GM06990 (cell line): ENCODE data around the gene OSBPL10.

Experiments
- DNase-seq: peaks from one replicate; pipeline ENCODE4 v3.0.0-alpha.2; 2011; ENCODE audit not compliant: insufficient read length; ENCODE audit errors: extremely low read depth
- H3K27me3 ChIP-seq: replicated peaks from 2 replicates; pipeline ENCODE4 v1.6.0; 2011; ENCODE audit warnings: low read length; ENCODE audit not compliant: control insufficient read depth, insufficient read depth
- H3K36me3 ChIP-seq: 2 replicates; pipeline ENCODE4 v1.5.1; 2011; ENCODE audit warnings: low read length; ENCODE audit not compliant: control insufficient read depth, insufficient read depth
- H3K4me3 ChIP-seq: replicated peaks from 2 replicates; pipeline ENCODE4 v1.5.1; 2011; ENCODE audit warnings: low read depth, mild to moderate bottlenecking, control low read depth, low read length
- TF ChIP-seq, protein P1 (sequence below): IDR thresholded peaks from 2 replicates; pipeline ENCODE4 v1.5.1; 2011; ENCODE audit warnings: low read length, control low read depth, mild to moderate bottlenecking, inconsistent platforms; ENCODE audit not compliant: insufficient read depth, poor library complexity, severe bottlenecking

Gene OSBPL10

GRCh38 chr3:31668242-31668641 is 312.8 kb downstream of the OSBPL10 start:
- H3K36me3 ChIP-seq, result no peaks in the 10 kb centered on the region
- TF ChIP-seq, protein P1, sequence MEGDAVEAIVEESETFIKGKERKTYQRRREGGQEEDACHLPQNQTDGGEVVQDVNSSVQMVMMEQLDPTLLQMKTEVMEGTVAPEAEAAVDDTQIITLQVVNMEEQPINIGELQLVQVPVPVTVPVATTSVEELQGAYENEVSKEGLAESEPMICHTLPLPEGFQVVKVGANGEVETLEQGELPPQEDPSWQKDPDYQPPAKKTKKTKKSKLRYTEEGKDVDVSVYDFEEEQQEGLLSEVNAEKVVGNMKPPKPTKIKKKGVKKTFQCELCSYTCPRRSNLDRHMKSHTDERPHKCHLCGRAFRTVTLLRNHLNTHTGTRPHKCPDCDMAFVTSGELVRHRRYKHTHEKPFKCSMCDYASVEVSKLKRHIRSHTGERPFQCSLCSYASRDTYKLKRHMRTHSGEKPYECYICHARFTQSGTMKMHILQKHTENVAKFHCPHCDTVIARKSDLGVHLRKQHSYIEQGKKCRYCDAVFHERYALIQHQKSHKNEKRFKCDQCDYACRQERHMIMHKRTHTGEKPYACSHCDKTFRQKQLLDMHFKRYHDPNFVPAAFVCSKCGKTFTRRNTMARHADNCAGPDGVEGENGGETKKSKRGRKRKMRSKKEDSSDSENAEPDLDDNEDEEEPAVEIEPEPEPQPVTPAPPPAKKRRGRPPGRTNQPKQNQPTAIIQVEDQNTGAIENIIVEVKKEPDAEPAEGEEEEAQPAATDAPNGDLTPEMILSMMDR, result no peak
- no peaks in the 10 kb centered on the region for H3K27me3 ChIP-seq
- H3K4me3 ChIP-seq, result no peak overlapping the region
- no peak for DNase-seq

DNA sequence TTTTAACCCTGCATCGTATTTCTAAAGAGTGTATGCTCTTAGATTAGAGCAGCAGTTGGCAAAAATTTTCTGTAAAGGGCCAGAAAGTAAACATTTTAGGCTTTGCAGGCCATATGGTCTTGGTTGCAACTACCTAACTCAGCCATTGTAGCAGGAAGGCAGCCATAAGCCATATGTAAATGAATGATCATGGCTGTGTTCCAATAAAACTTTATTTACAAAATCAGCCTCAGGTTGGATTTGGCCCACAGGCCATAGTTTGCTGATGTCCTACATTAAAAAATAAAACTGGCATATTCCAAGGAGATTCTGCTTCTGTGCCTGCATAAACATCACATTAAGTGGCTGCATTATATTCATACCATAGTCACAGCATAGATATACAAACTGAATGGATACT is 313.5 kb downstream of the OSBPL10 start:
- no peak for DNase-seq
- TF ChIP-seq, protein P1, result no peak
- H3K36me3 ChIP-seq, result no peaks in the 10 kb centered on the region

GRCh38 chr3:31664031-31664430 is 317.0 kb downstream of the OSBPL10 start:
- Histone ChIP-seq H3K4me3 (no peak overlapping the region), H3K36me3 (no peaks in the 10 kb centered on the region), H3K27me3 (no peaks in the 10 kb centered on the region)
- TF ChIP-seq, protein P1, result no peak
- DNase-seq, result no peak

More for the DNA sequence above, 313.5 kb downstream of the OSBPL10 start:
- H3K27me3 ChIP-seq, result no peaks in the 10 kb centered on the region
- H3K4me3 ChIP-seq, result no peak overlapping the region

GRCh38 chr3:31661993-31662670 is 318.9 kb downstream of the OSBPL10 start:
- Histone ChIP-seq H3K27me3 (no peaks in the 10 kb centered on the region), H3K36me3 (no peaks in the 10 kb centered on the region), H3K4me3 (no peak overlapping the region)
- no peak for DNase-seq
- TF ChIP-seq, protein P1, result no peak

DNA sequence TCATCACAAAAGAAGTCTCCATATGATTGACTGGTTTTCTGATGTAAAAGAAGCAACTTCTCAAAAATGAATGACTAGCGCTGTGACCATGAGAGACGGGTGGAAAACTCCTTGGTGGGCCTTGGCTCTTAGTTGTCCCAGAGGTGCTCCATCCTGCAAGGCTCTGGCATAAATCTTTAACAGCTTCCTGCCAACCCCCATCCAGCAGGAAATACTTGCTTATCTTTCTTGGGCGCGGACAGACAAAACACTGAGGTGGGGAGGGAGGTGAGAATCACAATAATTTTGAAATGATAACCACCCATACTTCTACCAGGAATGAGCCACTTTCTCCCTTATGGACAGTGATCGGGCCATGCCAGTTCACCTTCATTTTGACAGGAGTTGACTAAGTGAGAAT is 319.8 kb downstream of the OSBPL10 start:
- TF ChIP-seq, protein P1, result no peak
- no peaks in the 10 kb centered on the region for H3K36me3 ChIP-seq
- DNase-seq, result no peak

GRCh38 chr3:31659246-31659645 is 321.8 kb downstream of the OSBPL10 start:
- DNase-seq, result no peak
- H3K27me3 ChIP-seq, result no peaks in the 10 kb centered on the region
- no peak overlapping the region for H3K4me3 ChIP-seq
- H3K36me3 ChIP-seq, result no peaks in the 10 kb centered on the region
- TF ChIP-seq, protein P1, result no peak

More for the DNA sequence above, 319.8 kb downstream of the OSBPL10 start:
- Histone ChIP-seq H3K4me3 (no peak overlapping the region), H3K27me3 (no peaks in the 10 kb centered on the region)
